Lung (tissue), 12 donors: ENCODE data around the gene CAMK1. TPM values are rescaled to one million over a fixed set of nuclear protein-coding genes. Genes with fewer than 3 reads are reported as not detected.

Experiments used
- ATAC-seq: fragments of 200-7000 bp; cut with Tn5 transposase; one replicate; pipeline ENCODE4 v1.9.1; 2020; ENCODE audit warnings: moderate number of reproducible peaks; ENCODE audit not compliant: insufficient read depth, low FRiP score
- DNase-seq, 3 donors: peaks; one replicate each; pipeline ENCODE4 v3.0.0-alpha.2; 2013 to 2017
- H3K27ac ChIP-seq, 2 donors: one replicate each; pipeline ENCODE4 v1.5.1; 2013; ENCODE audit warnings: mild to moderate bottlenecking in 2 of 2, moderate library complexity in 2 of 2, control low read depth in 1 of 2, inconsistent platforms in 1 of 2, low read depth in 1 of 2, low read length in 1 of 2
- H3K27me3 ChIP-seq, 3 donors: one replicate each; pipeline ENCODE4 v1.5.1; 2013; ENCODE audit warnings: low read length in 2 of 3; ENCODE audit not compliant: control insufficient read depth in 3 of 3, insufficient read depth in 3 of 3
- H3K36me3 ChIP-seq, 4 donors: one replicate each; pipeline ENCODE4 v1.5.1; 2013; ENCODE audit warnings: low read length in 4 of 4, mild to moderate bottlenecking in 1 of 4, moderate library complexity in 1 of 4; ENCODE audit not compliant: control insufficient read depth in 4 of 4, insufficient read depth in 4 of 4
- H3K4me1 ChIP-seq, 5 donors: one replicate each; pipeline ENCODE4 v1.5.1; 2013; ENCODE audit warnings: low read length in 5 of 5, mild to moderate bottlenecking in 2 of 5, moderate library complexity in 1 of 5; ENCODE audit not compliant: control insufficient read depth in 5 of 5, insufficient read depth in 5 of 5
- H3K4me3 ChIP-seq: one replicate; pipeline ENCODE4 v1.5.1; 2013; ENCODE audit warnings: mild to moderate bottlenecking, control low read depth, moderate library complexity
- H3K9ac ChIP-seq, 2 donors: one replicate each; pipeline ENCODE4 v1.5.1; 2013; ENCODE audit warnings: low read length in 2 of 2, control low read depth in 1 of 2; ENCODE audit not compliant: insufficient read depth in 1 of 2
- H3K9me3 ChIP-seq, 4 donors: one replicate each; pipeline ENCODE4 v1.5.1; 2013; ENCODE audit warnings: low read length in 3 of 4, mild to moderate bottlenecking in 1 of 4, moderate library complexity in 1 of 4; ENCODE audit not compliant: control insufficient read depth in 4 of 4, insufficient read depth in 3 of 4
- WGBS, 2 donors: extraction: QIAGEN DNeasy Blood & Tissue Kit; methylation state at CpG; one replicate each; pipeline ENCODE4 v1.1.7; 2013; 5-methylcytosine and 5-hydroxymethylcytosine counted together
- polyA plus RNA-seq, 2 donors: library from polyadenylated mRNA; stranded (reverse); fragments of 200-250 nt; gene quantifications; one replicate each; pipeline ENCODE4 v1.2.1, GENCODE V29; 2013
- total RNA-seq, 2 donors: library from RNA; depleted of rRNA in 1 of 2; stranded (reverse); fragments of >200 nt in 1 of 2; gene quantifications; one replicate each; pipeline ENCODE4 v1.2.1, GENCODE V29; 2014 to 2021
- TF ChIP-seq, protein P1 (sequence below): IDR thresholded peaks from 2 replicates; pipeline ENCODE4 v1.5.1; 2012; ENCODE audit warnings: mild to moderate bottlenecking; ENCODE audit errors: control extremely low read depth, extremely low read depth
- donor health status: control.
- donor health status: control.
- donor health status: Bipolar disorder and iron deficiency.
- donor health status: healthy.
- donor health status: DM: yes; HTN: yes; CAD: no.

CAMK1 gene
- total and polyA plus RNA-seq, 4 donors = 21.7 to 43.9 (median 32.8) TPM

DNA sequence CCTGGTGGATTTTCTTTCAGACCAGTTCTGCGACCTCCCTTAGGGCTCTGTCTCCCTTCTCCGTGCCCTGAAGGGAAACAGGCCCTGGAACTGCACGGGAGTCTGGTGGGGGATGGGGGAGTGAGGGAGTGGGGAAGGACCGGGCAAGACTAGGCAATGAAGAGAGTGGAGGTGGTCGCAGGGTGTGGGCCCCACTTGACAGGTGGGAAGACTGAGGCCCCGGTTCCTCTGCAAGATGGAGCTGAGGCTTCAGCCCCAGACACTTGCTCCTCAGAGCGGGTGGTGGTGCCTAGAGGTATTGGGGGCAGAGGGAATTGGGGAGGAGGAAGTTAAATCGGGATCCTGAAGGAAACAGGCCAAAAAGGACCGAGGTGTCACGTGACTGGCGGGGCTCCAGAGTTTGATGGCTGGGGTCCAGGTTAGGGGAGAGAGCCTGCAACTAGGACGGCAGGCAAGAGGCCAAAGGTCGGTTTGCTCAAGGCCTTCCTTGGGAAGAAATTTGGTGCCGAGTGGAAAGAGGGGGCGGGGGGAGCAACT, 597 bp upstream of the CAMK1 start:
- Histone ChIP-seq H3K4me3 (peak overlapping the region; percentile 55), H3K36me3 (peaks cover 0 to 6% (median 5%) of the 10 kb centered on the region in 4 donors), H3K9ac (peak overlapping the region in 1 of 2 donors; percentile 54), H3K4me1 (peaks cover 0 to 31% (median 5%) of the 10 kb centered on the region in 5 donors), H3K27ac (peak overlapping the region; percentile 57 to 87), H3K9me3 (no peaks in the 10 kb centered on the region), H3K27me3 (no peaks in the 10 kb centered on the region)
- TF ChIP-seq, protein P1, sequence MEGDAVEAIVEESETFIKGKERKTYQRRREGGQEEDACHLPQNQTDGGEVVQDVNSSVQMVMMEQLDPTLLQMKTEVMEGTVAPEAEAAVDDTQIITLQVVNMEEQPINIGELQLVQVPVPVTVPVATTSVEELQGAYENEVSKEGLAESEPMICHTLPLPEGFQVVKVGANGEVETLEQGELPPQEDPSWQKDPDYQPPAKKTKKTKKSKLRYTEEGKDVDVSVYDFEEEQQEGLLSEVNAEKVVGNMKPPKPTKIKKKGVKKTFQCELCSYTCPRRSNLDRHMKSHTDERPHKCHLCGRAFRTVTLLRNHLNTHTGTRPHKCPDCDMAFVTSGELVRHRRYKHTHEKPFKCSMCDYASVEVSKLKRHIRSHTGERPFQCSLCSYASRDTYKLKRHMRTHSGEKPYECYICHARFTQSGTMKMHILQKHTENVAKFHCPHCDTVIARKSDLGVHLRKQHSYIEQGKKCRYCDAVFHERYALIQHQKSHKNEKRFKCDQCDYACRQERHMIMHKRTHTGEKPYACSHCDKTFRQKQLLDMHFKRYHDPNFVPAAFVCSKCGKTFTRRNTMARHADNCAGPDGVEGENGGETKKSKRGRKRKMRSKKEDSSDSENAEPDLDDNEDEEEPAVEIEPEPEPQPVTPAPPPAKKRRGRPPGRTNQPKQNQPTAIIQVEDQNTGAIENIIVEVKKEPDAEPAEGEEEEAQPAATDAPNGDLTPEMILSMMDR = no peak
- 16 to 23% methylated on average over 15 of the region's 15 CpGs for WGBS, 2 donors
- DNase-seq (peak; percentile 92 to 96 (median 96)), ATAC-seq (peak; percentile 23)

DNA sequence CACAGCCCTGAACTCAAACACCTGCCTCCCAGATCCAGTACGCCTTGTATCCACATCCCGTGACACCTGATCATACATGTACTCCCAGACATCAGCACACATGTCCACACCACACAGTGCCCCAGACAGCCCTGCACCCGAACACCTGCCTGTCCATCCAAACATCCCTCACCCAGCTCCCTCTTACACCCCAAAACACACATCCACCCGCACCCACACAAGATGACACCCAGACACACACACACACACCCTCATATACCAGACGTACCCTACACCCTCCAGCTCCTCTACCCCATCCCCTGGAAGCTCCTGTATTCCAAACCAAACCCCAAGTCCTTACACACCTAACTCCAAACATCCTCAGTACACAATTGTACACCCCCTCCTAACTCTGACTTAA, 735 bp downstream of the CAMK1 start:
- DNase-seq (no peak), ATAC-seq (no peak)
- TF ChIP-seq, protein P1 = no peak
- Histone ChIP-seq H3K4me3 (peak overlapping the region; percentile 66), H3K4me1 (peaks cover 0 to 31% (median 5%) of the 10 kb centered on the region in 5 donors), H3K9me3 (no peaks in the 10 kb centered on the region), H3K27ac (peak overlapping the region in 1 of 2 donors; percentile 87), H3K36me3 (peaks cover 0 to 7% (median 6%) of the 10 kb centered on the region in 4 donors), H3K27me3 (no peaks in the 10 kb centered on the region), H3K9ac (peak overlapping the region in 1 of 2 donors; percentile 54)
- 74 to 85% methylated on average over 5 of the region's 5 CpGs for WGBS, 2 donors

DNA sequence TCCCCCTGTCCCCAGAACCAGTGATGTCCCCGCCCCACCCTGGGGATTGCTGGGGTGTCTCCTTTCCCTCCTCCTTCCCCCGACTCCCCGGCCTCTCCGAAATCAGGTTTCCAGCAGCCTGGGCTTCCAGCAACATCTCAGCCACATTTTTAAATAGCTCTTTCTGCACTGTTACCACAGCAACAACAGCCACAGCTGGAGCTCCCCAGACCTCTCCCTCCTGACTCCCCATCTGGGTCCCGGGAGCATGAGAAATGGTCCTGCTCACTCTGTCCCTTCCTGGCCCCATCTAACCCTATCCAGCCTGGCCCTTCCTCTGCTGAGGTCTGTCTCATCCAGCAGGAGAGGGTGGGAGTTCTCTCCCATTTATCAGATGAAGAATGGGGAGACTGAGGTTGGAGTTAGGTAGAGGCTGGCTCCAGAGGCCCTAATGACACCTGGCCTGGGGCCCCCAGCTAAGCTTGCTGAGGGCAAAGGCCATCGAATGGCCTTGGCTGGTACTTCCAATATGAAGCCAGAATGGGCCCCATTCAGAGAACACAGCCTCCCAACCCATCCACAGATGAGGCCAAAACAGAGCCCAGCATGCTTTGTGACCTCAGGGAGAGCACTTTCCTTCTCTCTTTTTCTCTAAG, 1.5 kb downstream of the CAMK1 start:
- DNase-seq (no peak), ATAC-seq (no peak)
- H3K27ac ChIP-seq = peak overlapping the region in 1 of 2 donors; percentile 35
- no peaks in the 10 kb centered on the region for H3K9me3 ChIP-seq
- WGBS, 2 donors = 74 to 86% methylated on average over 6 of the region's 6 CpGs
- H3K27me3 ChIP-seq = no peaks in the 10 kb centered on the region
- TF ChIP-seq, protein P1 = no peak
- peaks cover 0 to 11% (median 6%) of the 10 kb centered on the region in 4 donors for H3K36me3 ChIP-seq
- H3K4me3 ChIP-seq = no peak overlapping the region
- H3K4me1 ChIP-seq = peaks cover 0 to 31% (median 5%) of the 10 kb centered on the region in 5 donors
- no peak overlapping the region for H3K9ac ChIP-seq
